SH-SY5Y (cell line): ENCODE results near the gene SMIM29.

Experiments used
- GATA2 ChIP-seq: IDR thresholded peaks from 2 replicates; pipeline ENCODE4 v1.6.1; 2011; ENCODE audit warnings: mild to moderate bottlenecking, low read depth, low read length
- GATA3 ChIP-seq: IDR thresholded peaks from 2 replicates; pipeline ENCODE4 v1.6.1; 2011; ENCODE audit warnings: low read depth, mild to moderate bottlenecking, low read length, moderate library complexity

GRCh38 chr6:34213772-34214171 is 35.0 kb downstream of the SMIM29 start:
- no peak for TF ChIP-seq GATA3
- TF ChIP-seq GATA2, result no peak
